CD14-positive monocyte (primary cell): ENCODE data around the gene DCUN1D3. TPM values are rescaled to one million over a fixed set of nuclear protein-coding genes. Genes with fewer than 3 reads are reported as not detected.
A peak's percentile ranks its signal among the peaks of the same experiment; 100 is the strongest.

ENCODE experiments used
- DNase-seq, 3 donors: peaks; one replicate each; pipeline ENCODE4 v3.0.0-alpha.2; 2011 to 2022
- H2AFZ ChIP-seq: 2 replicates; pipeline ENCODE4 v1.6.0; 2012; ENCODE audit warnings: mild to moderate bottlenecking, low read depth, low read length, inconsistent platforms; ENCODE audit not compliant: insufficient read depth, poor library complexity, severe bottlenecking
- H3K27ac ChIP-seq, 2 donors: 1 replicate in 1 of 2; 2 replicates in 1 of 2; pipeline ENCODE4 v1.5.1; 2012 to 2013; ENCODE audit warnings: low read length in 2 of 2, control low read depth in 1 of 2, inconsistent platforms in 1 of 2, low read depth in 1 of 2, mild to moderate bottlenecking in 1 of 2
- H3K27me3 ChIP-seq, 2 donors: one replicate each; pipeline versions ENCODE4 v1.6.0 to v1.6.1; 2011 to 2013; ENCODE audit warnings: low read length in 2 of 2; ENCODE audit not compliant: control insufficient read depth in 2 of 2, insufficient read depth in 2 of 2
- H3K36me3 ChIP-seq, 2 donors: replicated peaks in 1 of 2; 1 replicate in 1 of 2; 2 replicates in 1 of 2; pipeline versions ENCODE4 v1.5.1 to v1.6.1; 2012 to 2013; ENCODE audit warnings: low read length in 2 of 2, control low read depth in 1 of 2, inconsistent platforms in 1 of 2, mild to moderate bottlenecking in 1 of 2; ENCODE audit not compliant: insufficient read depth in 2 of 2, control insufficient read depth in 1 of 2
- H3K4me1 ChIP-seq, 2 donors: 1 replicate in 1 of 2; 2 replicates in 1 of 2; pipeline versions ENCODE4 v1.5.1 to v1.6.1; 2012 to 2013; ENCODE audit warnings: low read length in 2 of 2, control low read depth in 1 of 2, inconsistent platforms in 1 of 2, mild to moderate bottlenecking in 1 of 2, moderate library complexity in 1 of 2; ENCODE audit not compliant: insufficient read depth in 2 of 2, control insufficient read depth in 1 of 2
- H3K4me2 ChIP-seq: replicated peaks from 2 replicates; pipeline ENCODE3; 2012; ENCODE audit warnings: low read length, moderate library complexity, mild to moderate bottlenecking; ENCODE audit not compliant: poor library complexity, severe bottlenecking; ENCODE audit errors: extremely low read depth
- H3K4me3 ChIP-seq, 3 experiments: fragments of 200-600 bp in 1 of 3; sonication (generic) in 1 of 3; replicated peaks in 1 of 3; 1 replicate in 2 of 3; 2 replicates in 1 of 3; pipeline ENCODE4 v1.5.1; 2011 to 2013; ENCODE audit warnings: low read length in 3 of 3, mild to moderate bottlenecking in 3 of 3, control low read depth in 2 of 3, low read depth in 2 of 3, inconsistent platforms in 1 of 3, moderate library complexity in 1 of 3
- H3K79me2 ChIP-seq: 2 replicates; pipeline ENCODE4 v1.6.0; 2012; ENCODE audit warnings: mild to moderate bottlenecking, control low read depth, inconsistent platforms, low read length, moderate library complexity; ENCODE audit not compliant: insufficient read depth
- H3K9ac ChIP-seq: 2 replicates; pipeline ENCODE4 v1.6.0; 2017; ENCODE audit warnings: low read length, mild to moderate bottlenecking; ENCODE audit not compliant: insufficient read depth, poor library complexity, severe bottlenecking
- H3K9me3 ChIP-seq, 2 donors: replicated peaks in 1 of 2; 1 replicate in 1 of 2; 2 replicates in 1 of 2; pipeline versions ENCODE4 v1.5.1 to v1.6.1; 2012 to 2013; ENCODE audit warnings: low read length in 2 of 2, control low read depth in 1 of 2; ENCODE audit not compliant: control insufficient read depth in 1 of 2, insufficient read depth in 1 of 2
- H4K20me1 ChIP-seq: 2 replicates; pipeline ENCODE4 v1.6.0; 2012; ENCODE audit warnings: mild to moderate bottlenecking, low read length, control low read depth, moderate library complexity; ENCODE audit not compliant: insufficient read depth
- H3K27ac Mint-ChIP-seq, 7 donors: one replicate each; pipeline ENCODE4 v1.8.0; 2020; ENCODE audit warnings: mild to moderate bottlenecking in 7 of 7, mixed read lengths in 7 of 7, moderate library complexity in 6 of 7, inconsistent platforms in 2 of 7
- H3K27me3 Mint-ChIP-seq, 3 donors: one replicate each; pipeline ENCODE4 v1.8.0; 2021 to 2022; ENCODE audit warnings: low read depth in 3 of 3, mild to moderate bottlenecking in 3 of 3, mixed read lengths in 3 of 3, moderate library complexity in 3 of 3, inconsistent platforms in 1 of 3
- H3K36me3 Mint-ChIP-seq, 2 donors: one replicate each; pipeline ENCODE4 v1.8.0; 2020; ENCODE audit warnings: mixed read lengths in 2 of 2, inconsistent platforms in 1 of 2, mild to moderate bottlenecking in 1 of 2
- H3K4me1 Mint-ChIP-seq: one replicate; pipeline ENCODE4 v1.8.0; 2020; ENCODE audit warnings: mild to moderate bottlenecking, mixed read lengths
- H3K4me3 Mint-ChIP-seq, 2 donors: one replicate each; pipeline ENCODE4 v1.8.0; 2020; ENCODE audit warnings: mild to moderate bottlenecking in 2 of 2, mixed read lengths in 2 of 2, moderate library complexity in 1 of 2
- H3K9me3 Mint-ChIP-seq, 7 donors: one replicate each; pipeline ENCODE4 v1.8.0; 2020 to 2022; ENCODE audit warnings: mixed read lengths in 7 of 7, mild to moderate bottlenecking in 6 of 7, moderate library complexity in 6 of 7, inconsistent platforms in 2 of 7
- WGBS: methylation state at CpG from one replicate; pipeline ENCODE4 v1.1.5; 2013; ENCODE audit warnings: missing lambda C conversion rate; ENCODE audit not compliant: insufficient coverage; 5-methylcytosine and 5-hydroxymethylcytosine counted together
- intact Hi-C, 2 donors: fragments of 100-400 bp; cut with micrococcal nuclease; formaldehyde crosslinking; loops; one replicate each; pipeline versions ENCODE4 v1.15.0 to v1.15.1; 2023
- polyA plus RNA-seq, 3 donors: library from polyadenylated mRNA; depleted of rRNA in 1 of 3; unstranded in 2 of 3; stranded (reverse) in 1 of 3; fragments of 300-500 nt in 2 of 3; fragments of >200 nt in 1 of 3; fragmentation: Illumina TruSeq in 2 of 3; gene quantifications; 1 replicate in 2 of 3; 2 replicates in 1 of 3; pipeline ENCODE4 v1.2.3, GENCODE V29; 2012 to 2021
- TF ChIP-seq, protein P1 (sequence below): fragments of 200-600 bp; IDR thresholded peaks from one replicate; pipeline ENCODE4 v1.8.0; 2022; ENCODE audit warnings: antibody characterized with exemption, mild to moderate bottlenecking

Gene DCUN1D3
- polyA plus RNA-seq, 3 donors = 1.0 to 3.4 (median 1.3) TPM

DNA sequence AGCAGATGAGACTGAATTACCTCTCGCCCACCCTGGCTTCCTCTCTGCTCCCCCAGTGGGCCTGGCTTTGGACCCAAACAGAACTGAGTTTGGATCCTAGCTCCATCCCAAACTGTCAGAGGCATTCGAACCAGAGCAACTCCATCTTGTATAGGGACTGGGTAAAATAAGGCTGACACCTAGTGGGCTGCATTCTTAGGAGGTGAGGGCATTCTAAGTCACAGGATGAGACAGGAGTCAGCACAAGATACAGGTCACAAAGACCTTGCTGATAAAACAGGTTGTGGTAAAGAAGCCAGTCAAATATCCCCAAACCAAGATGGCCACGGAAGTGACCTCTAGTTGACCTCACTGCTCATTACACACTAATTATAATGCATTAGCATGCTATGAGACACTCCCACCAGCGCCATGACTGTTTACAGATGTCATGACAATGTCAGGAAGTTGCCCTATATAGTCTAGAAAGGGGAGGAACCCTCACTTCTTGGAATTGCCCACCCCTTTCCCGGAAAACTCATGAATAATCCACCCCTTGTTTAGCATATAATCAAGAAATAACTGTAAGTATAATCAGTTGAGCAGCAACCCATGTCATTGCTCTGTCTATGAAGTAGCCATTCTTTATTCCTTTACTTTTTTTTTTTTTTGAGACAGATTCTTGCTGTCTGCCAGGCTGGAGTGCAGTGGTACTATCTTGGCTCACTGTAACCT lies 44.9 kb upstream of the DCUN1D3 start:
- Histone ChIP-seq H3K9ac (no peak overlapping the region), H2AFZ (no peak overlapping the region), H3K27me3 (no peaks in the 10 kb centered on the region), H3K4me3 (no peak overlapping the region), H3K9me3 (no peaks in the 10 kb centered on the region), H3K4me1 (peaks cover 9 to 13% of the 10 kb centered on the region in 2 donors), H3K36me3 (no peaks in the 10 kb centered on the region), H3K79me2 (no peaks in the 10 kb centered on the region), H3K4me2 (no peak overlapping the region), H3K27ac (no peak overlapping the region), H4K20me1 (no peaks in the 10 kb centered on the region)
- peak; percentile 19 to 59 (median 48) for DNase-seq
- no peaks in the 10 kb centered on the region for H3K36me3 Mint-ChIP-seq
- no CpG with 5 or more reads among the region's 5 CpGs for WGBS
- H3K4me1 Mint-ChIP-seq = peaks cover 16% of the 10 kb centered on the region
- H3K27ac Mint-ChIP-seq = peak overlapping the region in 2 of 7 donors; percentile 32 to 75
- H3K9me3 Mint-ChIP-seq = peaks cover 0 to 3% (median 0%) of the 10 kb centered on the region in 7 donors
- H3K27me3 Mint-ChIP-seq = peaks cover 0 to 3% (median 3%) of the 10 kb centered on the region in 3 donors
- TF ChIP-seq, protein P1, sequence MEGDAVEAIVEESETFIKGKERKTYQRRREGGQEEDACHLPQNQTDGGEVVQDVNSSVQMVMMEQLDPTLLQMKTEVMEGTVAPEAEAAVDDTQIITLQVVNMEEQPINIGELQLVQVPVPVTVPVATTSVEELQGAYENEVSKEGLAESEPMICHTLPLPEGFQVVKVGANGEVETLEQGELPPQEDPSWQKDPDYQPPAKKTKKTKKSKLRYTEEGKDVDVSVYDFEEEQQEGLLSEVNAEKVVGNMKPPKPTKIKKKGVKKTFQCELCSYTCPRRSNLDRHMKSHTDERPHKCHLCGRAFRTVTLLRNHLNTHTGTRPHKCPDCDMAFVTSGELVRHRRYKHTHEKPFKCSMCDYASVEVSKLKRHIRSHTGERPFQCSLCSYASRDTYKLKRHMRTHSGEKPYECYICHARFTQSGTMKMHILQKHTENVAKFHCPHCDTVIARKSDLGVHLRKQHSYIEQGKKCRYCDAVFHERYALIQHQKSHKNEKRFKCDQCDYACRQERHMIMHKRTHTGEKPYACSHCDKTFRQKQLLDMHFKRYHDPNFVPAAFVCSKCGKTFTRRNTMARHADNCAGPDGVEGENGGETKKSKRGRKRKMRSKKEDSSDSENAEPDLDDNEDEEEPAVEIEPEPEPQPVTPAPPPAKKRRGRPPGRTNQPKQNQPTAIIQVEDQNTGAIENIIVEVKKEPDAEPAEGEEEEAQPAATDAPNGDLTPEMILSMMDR = no peak
- H3K4me3 Mint-ChIP-seq = no peak overlapping the region
- intact Hi-C loops = no loop called here

DNA sequence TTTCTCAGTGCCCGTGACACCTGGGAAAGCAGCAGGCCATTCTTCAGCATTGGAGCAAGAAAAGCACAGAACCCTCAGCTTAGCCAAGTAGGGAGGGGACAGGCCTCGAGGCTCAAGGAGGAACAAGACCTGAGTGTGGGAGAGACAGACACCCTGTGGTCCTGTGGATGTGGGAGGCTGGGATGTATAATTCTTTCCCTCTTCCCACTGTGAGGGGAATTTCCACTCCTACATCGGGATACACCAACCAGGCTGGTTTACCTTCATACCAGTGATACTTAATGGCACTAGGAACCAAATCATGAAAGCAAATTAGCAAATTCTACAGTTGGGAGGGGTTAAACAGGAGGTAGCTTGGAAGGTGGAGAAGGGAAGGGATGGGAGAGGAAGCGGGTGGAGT lies 42.1 kb upstream of the DCUN1D3 start:
- Histone ChIP-seq H2AFZ (no peak overlapping the region), H3K36me3 (no peaks in the 10 kb centered on the region), H3K4me3 (no peak overlapping the region), H3K9ac (no peak overlapping the region), H3K4me1 (peaks cover 9 to 17% of the 10 kb centered on the region in 2 donors), H3K27ac (no peak overlapping the region), H3K27me3 (no peaks in the 10 kb centered on the region), H3K4me2 (no peak overlapping the region), H4K20me1 (no peaks in the 10 kb centered on the region), H3K9me3 (no peaks in the 10 kb centered on the region), H3K79me2 (no peaks in the 10 kb centered on the region)
- Mint-ChIP-seq H3K9me3 (peaks cover 0 to under 1% (median 0%) of the 10 kb centered on the region in 7 donors), H3K27me3 (peaks cover 0 to 3% (median 2%) of the 10 kb centered on the region in 3 donors), H3K4me3 (no peak overlapping the region), H3K4me1 (peaks cover 19% of the 10 kb centered on the region), H3K36me3 (no peaks in the 10 kb centered on the region), H3K27ac (peak overlapping the region in 1 of 7 donors; percentile 45)
- WGBS = 73% methylated on average over 3 of the region's 4 CpGs
- intact Hi-C loops = no loop called here
- TF ChIP-seq, protein P1 = no peak
- no peak for DNase-seq
